NCI-H187 treated with DMSO at 0.1 percent for 48 hours (cell line): Measurements from ENCODE around the gene PRODH2.

Experiments used
- DNase-seq: peaks from one replicate; lab custom pipeline; 2025; lab: John Stamatoyannopoulos, UW

Gene PRODH2

DNA sequence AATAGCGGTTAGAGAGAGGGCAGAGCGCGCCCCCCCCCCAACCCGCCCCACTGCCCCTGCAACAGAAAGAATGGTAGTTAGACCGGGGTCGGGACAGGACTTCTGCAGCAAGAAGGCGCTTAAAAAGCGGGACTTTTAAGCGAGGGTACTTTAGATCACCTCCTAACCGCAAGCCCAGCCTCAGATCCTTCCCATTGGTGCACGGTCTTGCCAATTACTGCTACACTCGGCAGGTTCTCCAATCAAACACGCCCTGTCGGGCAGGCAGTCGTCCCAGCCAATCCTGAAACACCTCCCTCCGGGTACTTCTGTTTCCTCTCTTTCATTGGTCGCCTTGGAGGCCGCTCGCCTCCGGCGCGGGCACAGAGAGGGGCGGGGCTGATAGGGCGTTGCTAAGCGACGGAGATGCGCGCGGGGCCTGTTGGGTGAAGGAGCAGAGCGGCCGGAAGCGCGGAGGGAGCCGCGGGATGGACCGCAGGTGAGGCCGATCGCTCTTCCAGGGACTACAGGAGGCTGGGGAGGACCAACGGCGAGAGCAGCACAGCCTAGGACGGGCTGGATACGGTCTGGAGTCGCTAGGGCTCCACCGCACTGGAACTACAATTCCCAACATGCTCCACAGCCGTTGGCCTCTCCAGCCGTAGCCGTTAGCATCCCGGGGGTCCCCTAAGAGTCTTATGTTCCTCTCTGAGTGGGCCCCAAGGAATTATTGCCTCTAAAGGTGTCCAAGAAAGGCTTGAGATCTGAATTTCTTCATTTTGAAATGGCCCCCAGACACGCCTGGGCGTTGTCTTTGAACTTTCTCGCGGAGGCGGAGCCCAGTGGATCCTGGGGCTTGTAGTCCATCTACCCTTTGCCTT is 54.7 kb downstream of the PRODH2 start, which contains the start of gene PROSER3:
Gene PROSER3 (plus strand): TSS at position 428 of the 860 bp plus-strand sequence. CDS start 40 bp downstream, at position 468.
- DNase-seq, result peak; percentile 98

DNA sequence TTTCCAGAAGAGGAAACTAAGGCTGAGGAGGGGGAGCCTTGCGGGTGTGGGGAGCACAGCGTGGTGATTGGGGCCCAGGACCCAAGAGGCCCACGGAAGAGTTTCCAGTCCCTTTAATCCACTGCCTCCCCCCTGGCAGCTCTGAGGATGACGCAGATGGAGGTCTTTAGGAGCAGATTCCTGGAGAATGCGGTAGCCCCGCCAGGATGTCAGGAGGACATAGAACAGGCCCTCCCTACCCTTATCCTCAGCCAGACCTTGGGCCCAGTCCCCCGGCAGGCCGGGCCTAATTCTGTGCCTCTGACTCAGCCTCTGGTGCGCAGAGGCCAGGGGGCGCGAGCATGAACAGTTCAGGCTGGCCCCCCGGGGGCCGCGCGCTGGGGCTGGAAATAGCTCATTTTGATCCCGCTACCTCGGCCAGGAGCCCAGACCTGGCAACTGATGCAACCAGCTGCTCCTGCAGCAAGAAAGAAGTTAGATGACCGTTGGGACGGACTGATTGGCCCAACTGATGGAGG is 55.4 kb downstream of the PRODH2 start:
- DNase-seq, result no peak

DNA sequence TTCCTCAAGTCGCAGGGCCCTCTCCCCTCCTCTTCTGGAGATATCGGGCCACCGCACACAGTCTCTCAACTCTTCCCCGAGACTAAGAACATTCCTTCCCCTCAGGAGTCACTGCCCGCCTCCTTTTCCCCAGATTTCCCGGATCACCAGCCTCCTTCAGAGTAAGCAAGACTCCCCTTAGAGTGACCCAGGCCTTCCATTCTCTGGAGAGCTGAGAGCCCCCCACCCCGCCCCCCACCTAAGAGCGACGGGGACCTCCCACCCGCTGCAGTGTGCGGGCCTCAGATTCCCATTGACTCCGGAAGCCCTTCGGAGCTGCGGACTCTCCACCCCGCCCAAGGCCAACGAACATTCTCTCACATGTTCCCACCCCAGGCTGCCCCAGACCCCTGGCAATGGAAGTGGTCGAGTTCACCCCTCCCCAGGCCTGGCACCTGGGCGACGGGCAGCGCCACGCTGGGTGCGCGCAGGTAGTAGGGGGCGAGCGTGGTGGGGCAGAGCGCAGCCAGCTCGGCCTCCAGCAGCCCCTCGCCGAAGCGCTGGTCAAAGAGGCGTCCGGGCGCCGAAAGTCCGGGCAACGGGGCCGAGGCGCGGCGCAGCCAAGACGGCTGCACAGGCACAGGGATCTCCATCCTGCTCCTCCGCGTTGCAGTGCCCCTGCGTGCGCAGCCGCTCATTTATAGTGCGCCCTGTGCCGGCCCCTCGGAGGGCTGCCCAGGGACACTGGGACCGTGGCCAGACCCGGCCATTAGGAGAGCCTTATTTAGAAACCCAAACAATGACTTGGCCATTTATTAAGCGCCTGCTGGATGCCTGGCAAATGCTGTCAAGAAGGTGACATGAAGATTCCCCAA is 56.0 kb downstream of the PRODH2 start, which contains the start of gene HSPB6:
Gene HSPB6 (minus strand): TSS at position 653 of the 854 bp plus-strand sequence. CDS start 21 bp downstream, at position 632.
- no peak for DNase-seq

- DNase-seq, result no peak
These were observed 56.9 kb downstream of the PRODH2 start for GRCh38 chr19:35755550-35756376.

GRCh38 chr19:35755131-35755549 is 57.5 kb downstream of the PRODH2 start:
- DNase-seq, result no peak

- DNase-seq, result no peak
These were observed 58.1 kb downstream of the PRODH2 start for GRCh38 chr19:35754370-35755130.

- no peak for DNase-seq
These were observed 58.8 kb downstream of the PRODH2 start for GRCh38 chr19:35753634-35754369.

GRCh38 chr19:35752746-35753350 is 59.8 kb downstream of the PRODH2 start:
- no peak for DNase-seq

- no peak for DNase-seq
These were observed 60.6 kb downstream of the PRODH2 start for GRCh38 chr19:35751839-35752745.

- no peak for DNase-seq
These were observed 62.5 kb downstream of the PRODH2 start for GRCh38 chr19:35750167-35750566.
